Thyroid gland (tissue), 4 donors: ENCODE data around the gene SLC35B4. TPM values are rescaled to one million over a fixed set of nuclear protein-coding genes. Genes with fewer than 3 reads are reported as not detected.

ENCODE experiments used
- DNase-seq, 2 donors: peaks; one replicate each; pipeline ENCODE4 v3.0.0-alpha.2; 2019
- H3K27ac ChIP-seq, 3 donors: fragments of 200-600 bp; sonication (generic); 1 replicate in 2 of 3; 2 replicates in 1 of 3; pipeline ENCODE4 v1.5.1; 2016 to 2019; ENCODE audit warnings: mild to moderate bottlenecking in 1 of 3, moderate library complexity in 1 of 3
- H3K27me3 ChIP-seq: fragments of 200-600 bp; sonication (generic); one replicate; pipeline ENCODE4 v1.5.1; 2019
- H3K36me3 ChIP-seq, 2 donors: fragments of 200-600 bp; sonication (generic); one replicate each; pipeline ENCODE4 v1.5.1; 2016 to 2019
- H3K4me1 ChIP-seq, 2 donors: fragments of 200-600 bp; sonication (generic); one replicate each; pipeline ENCODE4 v1.5.1; 2017 to 2019
- H3K4me3 ChIP-seq, 3 donors: fragments of 200-600 bp; sonication (generic); replicated peaks in 1 of 3; 1 replicate in 2 of 3; 2 replicates in 1 of 3; pipeline ENCODE4 v1.5.1; 2016; ENCODE audit warnings: mild to moderate bottlenecking in 1 of 3
- H3K9me3 ChIP-seq: fragments of 200-600 bp; sonication (generic); one replicate; pipeline ENCODE4 v1.5.1; 2017
- CTCF ChIP-seq, 6 experiments: fragments of 200-600 bp in 3 of 6; fragments of 450-650 bp in 3 of 6; sonication (generic) in 3 of 6; IDR thresholded peaks; one replicate each; pipeline ENCODE4 v1.5.1; 2016 to 2019; ENCODE audit warnings: antibody characterized with exemption in 6 of 6, mild to moderate bottlenecking in 2 of 6, inconsistent platforms in 1 of 6, moderate library complexity in 1 of 6
- POLR2A ChIP-seq, 2 donors: fragments of 450-650 bp; IDR thresholded peaks; one replicate each; pipeline ENCODE4 v1.6.1; 2017; ENCODE audit warnings: antibody characterized with exemption in 2 of 2, mild to moderate bottlenecking in 2 of 2, moderate library complexity in 1 of 2
- WGBS, 2 donors: methylation state at CpG; one replicate each; pipeline ENCODE4 v1.1.5; 2017; 5-methylcytosine and 5-hydroxymethylcytosine counted together
- intact Hi-C: fragments of 100-400 bp; cut with DNase I; formaldehyde crosslinking; loops from one replicate; pipeline ENCODE4 v1.15.1; 2023
- total RNA-seq, 4 donors: library from RNA; depleted of rRNA; stranded (reverse); fragments of >200 nt; gene quantifications; one replicate each; pipeline ENCODE4 v1.2.3, GENCODE V29; 2016

Gene SLC35B4
- total RNA-seq, 4 donors from 2014 or later = 8.0 to 11.3 (median 8.9) TPM

GRCh38 chr7:134280508-134280907 is 36.2 kb downstream of the SLC35B4 start:
- WGBS, 2 donors = 88 to 89% methylated on average over 2 of the region's 2 CpGs
- DNase-seq = no peak
- Histone ChIP-seq H3K4me1 (no peaks in the 10 kb centered on the region), H3K9me3 (no peaks in the 10 kb centered on the region), H3K36me3 (no peaks in the 10 kb centered on the region), H3K27ac (no peak overlapping the region), H3K4me3 (no peak overlapping the region), H3K27me3 (no peaks in the 10 kb centered on the region)
- no peak for TF ChIP-seq POLR2A (IDR thresholded peaks at IDR 0.05)
- no peak for TF ChIP-seq CTCF (IDR thresholded peaks at IDR 0.05)
- intact Hi-C loops = no loop called here

- Histone ChIP-seq H3K9me3 (no peaks in the 10 kb centered on the region), H3K27me3 (no peaks in the 10 kb centered on the region), H3K4me1 (no peaks in the 10 kb centered on the region), H3K36me3 (no peaks in the 10 kb centered on the region), H3K4me3 (no peak overlapping the region), H3K27ac (no peak overlapping the region)
- no peak for DNase-seq
- no peak for TF ChIP-seq CTCF (IDR thresholded peaks at IDR 0.05)
- intact Hi-C loops = no loop called here
Observed at GRCh38 chr7:134279898-134280297, 36.8 kb downstream of the SLC35B4 start.

GRCh38 chr7:134279336-134279735 is 37.4 kb downstream of the SLC35B4 start:
- H3K4me3 ChIP-seq = no peak overlapping the region
- 75 to 79% methylated on average over 3 of the region's 3 CpGs for WGBS, 2 donors
- no peak overlapping the region for H3K27ac ChIP-seq
- TF ChIP-seq POLR2A (IDR thresholded peaks at IDR 0.05) = no peak
- no peak for TF ChIP-seq CTCF (IDR thresholded peaks at IDR 0.05)
- H3K4me1 ChIP-seq = no peaks in the 10 kb centered on the region
- H3K9me3 ChIP-seq = no peaks in the 10 kb centered on the region
- H3K27me3 ChIP-seq = no peaks in the 10 kb centered on the region
- intact Hi-C loops = no loop called here
- no peak for DNase-seq
- H3K36me3 ChIP-seq = no peaks in the 10 kb centered on the region

GRCh38 chr7:134278502-134279153 is 38.1 kb downstream of the SLC35B4 start:
- no peak for TF ChIP-seq CTCF (IDR thresholded peaks at IDR 0.05)
- TF ChIP-seq POLR2A (IDR thresholded peaks at IDR 0.05) = no peak
- H3K27ac ChIP-seq = no peak overlapping the region
- no peaks in the 10 kb centered on the region for H3K36me3 ChIP-seq
- no peaks in the 10 kb centered on the region for H3K27me3 ChIP-seq
- WGBS, 2 donors = 80 to 83% methylated on average over 7 of the region's 7 CpGs
- H3K4me3 ChIP-seq = no peak overlapping the region
- no peaks in the 10 kb centered on the region for H3K9me3 ChIP-seq
- no peaks in the 10 kb centered on the region for H3K4me1 ChIP-seq
- intact Hi-C loops = no loop called here
- no peak for DNase-seq

- DNase-seq = peak; percentile 50 to 59
- no peak overlapping the region for H3K27ac ChIP-seq
- WGBS, 2 donors = 30 to 41% methylated on average over 5 of the region's 5 CpGs
- TF ChIP-seq CTCF (IDR thresholded peaks at IDR 0.05) = no peak
- H3K27me3 ChIP-seq = no peaks in the 10 kb centered on the region
- intact Hi-C loops = no loop called here
- no peak overlapping the region for H3K4me3 ChIP-seq
- H3K4me1 ChIP-seq = no peaks in the 10 kb centered on the region
- H3K36me3 ChIP-seq = no peaks in the 10 kb centered on the region
- H3K9me3 ChIP-seq = no peaks in the 10 kb centered on the region
Observed at GRCh38 chr7:134276951-134277350, 39.8 kb downstream of the SLC35B4 start.
